ENCODE measurements around the gene HAO1.
"Not testable (repeated sequence)": the region's sequence is repeated elsewhere in the genome, so short reads cannot be mapped to it uniquely, and the experiment has no call there.

HAO1 gene

GRCh38 chr20:7855545-7855944, 84.7 kb downstream of the HAO1 start:
- no peak for DNase-seq (ENCODE audit: low spot score)

- no peak for DNase-seq (ENCODE audit: low spot score)
Observed at GRCh38 chr20:7853493-7853892, 86.8 kb downstream of the HAO1 start.

GRCh38 chr20:7850775-7851490, 89.3 kb downstream of the HAO1 start:
- DNase-seq (ENCODE audit: low spot score) = no peak

GRCh38 chr20:7849675-7850074, 90.6 kb downstream of the HAO1 start:
- no peak for DNase-seq (ENCODE audit: low spot score)

- DNase-seq (ENCODE audit: low spot score) = no peak
Observed at GRCh38 chr20:7848351-7848750, 91.9 kb downstream of the HAO1 start.

- peak; percentile 31 for DNase-seq (ENCODE audit: low spot score)
Observed at GRCh38 chr20:7843613-7844012, 96.6 kb downstream of the HAO1 start.

- DNase-seq (ENCODE audit: low spot score) = peak; percentile 63
Observed at GRCh38 chr20:7841971-7842310, 98.3 kb downstream of the HAO1 start.

- peak; percentile 35 for DNase-seq (ENCODE audit: low spot score)
Observed at GRCh38 chr20:7841291-7841970, 98.8 kb downstream of the HAO1 start.

- no peak for DNase-seq (ENCODE audit: low spot score)
Observed at GRCh38 chr20:7836076-7836475, 104.2 kb downstream of the HAO1 start.

GRCh38 chr20:7834441-7834840, 105.8 kb downstream of the HAO1 start:
- DNase-seq (ENCODE audit: low spot score) = not testable (repeated sequence)

Measured in GM03348 (cell line).